Mesendoderm (in vitro differentiated cells): ENCODE measurements around the gene UVSSA.

Experiments
- DNase-seq: peaks from one replicate; pipeline ENCODE4 v3.0.0; 2013
- H2AK5ac ChIP-seq: 2 replicates; pipeline ENCODE4 v1.6.1; 2013; ENCODE audit warnings: low read length, inconsistent platforms
- H2BK120ac ChIP-seq: 2 replicates; pipeline ENCODE4 v1.6.1; 2013; ENCODE audit warnings: low read depth, mild to moderate bottlenecking, low read length, moderate library complexity, mixed read lengths
- H2BK15ac ChIP-seq: replicated peaks from 2 replicates; pipeline ENCODE4 v1.6.1; 2013; ENCODE audit warnings: low read depth, mild to moderate bottlenecking, moderate library complexity
- H2BK5ac ChIP-seq: 2 replicates; pipeline ENCODE4 v1.6.1; 2013; ENCODE audit warnings: low read length, inconsistent platforms
- H3K18ac ChIP-seq: 2 replicates; pipeline ENCODE4 v1.6.1; 2013; ENCODE audit warnings: mild to moderate bottlenecking, low read length, mixed read lengths
- H3K23ac ChIP-seq: one replicate; pipeline ENCODE4 v1.6.1; 2013; ENCODE audit warnings: low read length
- H3K27ac ChIP-seq: 2 replicates; pipeline ENCODE4 v1.5.1; 2013; ENCODE audit warnings: low read depth, mild to moderate bottlenecking, inconsistent platforms, low read length, moderate library complexity
- H3K27me3 ChIP-seq: 2 replicates; pipeline ENCODE4 v1.6.1; 2013; ENCODE audit warnings: low read length, control low read depth, mild to moderate bottlenecking, inconsistent platforms; ENCODE audit not compliant: insufficient read depth, poor library complexity
- H3K36me3 ChIP-seq: 2 replicates; pipeline ENCODE4 v1.6.1; 2013; ENCODE audit warnings: low read length, inconsistent platforms; ENCODE audit not compliant: control insufficient read depth, insufficient read depth
- H3K4ac ChIP-seq: one replicate; pipeline ENCODE4 v1.6.1; 2013; ENCODE audit warnings: low read depth, mild to moderate bottlenecking, low read length, moderate library complexity
- H3K4me1 ChIP-seq: 2 replicates; pipeline ENCODE4 v1.6.1; 2013; ENCODE audit warnings: low read depth, low read length, inconsistent platforms; ENCODE audit not compliant: control insufficient read depth
- H3K4me2 ChIP-seq: 2 replicates; pipeline ENCODE4 v1.6.1; 2013; ENCODE audit warnings: low read length
- H3K4me3 ChIP-seq: 2 replicates; pipeline ENCODE4 v1.5.1; 2013; ENCODE audit warnings: mild to moderate bottlenecking, low read length
- H3K56ac ChIP-seq: one replicate; pipeline ENCODE4 v1.6.1; 2013; ENCODE audit warnings: low read length
- H3K79me1 ChIP-seq: 2 replicates; pipeline ENCODE4 v1.6.1; 2013; ENCODE audit warnings: low read length, inconsistent platforms
- H3K79me2 ChIP-seq: 2 replicates; pipeline ENCODE4 v1.6.1; 2013; ENCODE audit warnings: mild to moderate bottlenecking, low read length; ENCODE audit not compliant: control insufficient read depth, insufficient read depth
- H3K9ac ChIP-seq: 2 replicates; pipeline ENCODE4 v1.6.1; 2013; ENCODE audit warnings: low read length, inconsistent platforms
- H4K5ac ChIP-seq: one replicate; pipeline ENCODE4 v1.6.1; 2013; ENCODE audit warnings: low read length
- H4K8ac ChIP-seq: one replicate; pipeline ENCODE4 v1.6.1; 2013; ENCODE audit warnings: low read depth, mild to moderate bottlenecking, control low read depth, low read length, moderate library complexity
- WGBS: extraction: QIAGEN DNeasy Blood & Tissue Kit; methylation state at CpG from one replicate; pipeline ENCODE4 v1.1.7; 2013; ENCODE audit warnings: low lambda C conversion rate, missing lambda C conversion rate; ENCODE audit not compliant: insufficient coverage; ENCODE audit errors: extremely low coverage; 5-methylcytosine and 5-hydroxymethylcytosine counted together

UVSSA gene

DNA sequence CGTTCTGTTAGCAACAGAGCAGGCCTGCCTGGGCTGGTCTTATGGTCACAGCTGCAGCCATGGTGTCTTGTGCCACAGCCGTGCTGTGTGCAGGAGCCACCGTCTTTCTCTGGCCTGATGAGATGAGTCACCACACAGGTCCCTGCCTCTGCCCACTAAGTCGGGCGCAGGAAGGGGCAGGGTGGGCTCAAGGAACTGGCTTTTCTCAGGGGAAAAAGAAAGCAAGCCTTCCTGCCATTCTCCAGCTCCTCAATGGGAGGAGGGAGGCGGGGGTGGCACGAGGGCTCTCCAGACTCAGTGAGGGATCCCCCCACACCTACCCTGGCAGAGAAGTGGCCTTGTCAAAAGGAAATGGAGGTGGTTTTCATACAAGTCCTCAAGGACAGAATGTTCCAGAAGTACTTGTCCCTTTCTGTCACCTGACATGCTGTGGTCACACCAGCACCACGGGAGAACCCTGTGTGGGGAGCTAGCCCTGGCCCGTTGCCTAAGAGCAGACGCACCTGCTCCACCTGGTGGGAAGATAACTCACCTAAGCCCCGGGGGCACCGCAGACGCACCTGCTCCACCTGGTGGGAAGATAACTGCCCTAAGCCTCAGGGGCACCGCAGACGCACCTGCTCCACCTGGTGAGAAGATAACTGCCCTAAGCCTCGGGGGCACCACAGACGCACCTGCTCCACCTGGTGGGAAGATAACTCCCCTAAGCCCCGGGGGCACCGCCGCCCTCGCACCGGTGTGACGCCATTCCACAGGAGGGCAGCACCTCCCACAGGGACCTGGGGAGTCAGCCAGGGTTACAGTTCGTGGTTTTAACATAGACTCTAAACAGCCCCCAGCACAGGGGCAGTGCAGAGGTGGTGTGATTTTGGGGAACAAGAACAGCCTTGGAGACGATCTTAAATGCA is 18.5 kb downstream of the UVSSA start:
- Histone ChIP-seq H3K4me2 (no peak overlapping the region), H3K79me1 (no peaks in the 10 kb centered on the region), H4K5ac (no peak overlapping the region), H3K4me3 (no peak overlapping the region), H2BK5ac (no peak overlapping the region), H4K8ac (no peak overlapping the region), H2BK120ac (no peak overlapping the region), H2AK5ac (no peak overlapping the region), H3K36me3 (no peaks in the 10 kb centered on the region), H3K23ac (no peak overlapping the region), H3K18ac (no peak overlapping the region), H3K4me1 (no peaks in the 10 kb centered on the region), H3K79me2 (no peaks in the 10 kb centered on the region), H2BK15ac (no peak overlapping the region), H3K56ac (no peak overlapping the region), H3K27me3 (no peaks in the 10 kb centered on the region), H3K9ac (no peak overlapping the region), H3K27ac (no peak overlapping the region), H3K4ac (no peak overlapping the region)
- DNase-seq = no peak
- WGBS = no CpG with 5 or more reads among the region's 25 CpGs

DNA sequence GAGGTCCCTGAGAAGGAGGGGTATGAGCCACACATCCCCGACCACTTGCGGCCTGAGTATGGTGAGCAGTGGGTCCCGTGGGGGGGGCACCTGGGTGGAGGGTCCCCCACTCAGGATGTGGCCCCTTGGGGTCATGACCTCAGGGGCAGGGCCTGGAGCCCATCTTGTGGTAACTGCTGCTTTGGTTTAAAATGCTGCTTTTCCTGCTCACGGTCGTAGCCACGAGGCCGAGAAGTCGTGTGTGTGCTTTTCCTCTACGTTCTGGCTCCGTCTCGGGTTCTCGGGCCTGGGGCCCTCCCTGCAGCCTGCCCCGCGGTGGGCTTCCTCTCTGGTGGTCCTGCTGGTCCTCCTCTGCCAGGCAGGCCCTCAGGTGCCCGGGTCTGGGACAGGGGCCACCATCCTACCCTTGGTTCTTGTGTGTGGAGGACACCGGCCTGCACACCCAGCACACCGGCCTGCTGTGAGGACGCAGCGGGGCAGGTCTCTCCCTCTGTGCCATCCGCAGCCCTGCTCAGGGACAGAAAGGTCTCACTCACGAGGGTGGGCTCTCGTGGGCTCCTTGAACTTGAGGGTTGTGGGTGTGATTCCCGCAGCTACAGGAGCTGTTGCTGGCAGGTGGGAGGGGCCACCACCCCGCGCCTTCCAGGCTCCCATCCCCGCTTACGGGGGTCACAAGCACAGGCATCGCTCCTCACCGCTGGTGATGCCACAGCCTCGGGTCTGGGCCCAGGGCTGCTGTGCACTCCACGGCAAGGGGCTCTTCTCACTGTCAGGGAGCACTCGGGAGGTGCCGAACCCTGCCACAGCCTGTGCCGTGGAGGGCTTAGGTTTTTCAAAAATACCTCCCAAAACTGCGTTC is 19.6 kb downstream of the UVSSA start:
- DNase-seq = no peak
- Histone ChIP-seq H2BK5ac (no peak overlapping the region), H4K5ac (no peak overlapping the region), H2AK5ac (no peak overlapping the region), H3K4me2 (no peak overlapping the region), H3K4ac (no peak overlapping the region), H3K79me2 (no peaks in the 10 kb centered on the region), H3K56ac (no peak overlapping the region), H3K27me3 (no peaks in the 10 kb centered on the region), H3K18ac (no peak overlapping the region), H3K36me3 (no peaks in the 10 kb centered on the region), H3K4me1 (no peaks in the 10 kb centered on the region), H3K27ac (no peak overlapping the region), H2BK120ac (no peak overlapping the region), H3K4me3 (no peak overlapping the region), H3K79me1 (no peaks in the 10 kb centered on the region), H4K8ac (no peak overlapping the region), H3K23ac (no peak overlapping the region), H2BK15ac (no peak overlapping the region), H3K9ac (no peak overlapping the region)
- WGBS = no CpG with 5 or more reads among the region's 35 CpGs

DNA sequence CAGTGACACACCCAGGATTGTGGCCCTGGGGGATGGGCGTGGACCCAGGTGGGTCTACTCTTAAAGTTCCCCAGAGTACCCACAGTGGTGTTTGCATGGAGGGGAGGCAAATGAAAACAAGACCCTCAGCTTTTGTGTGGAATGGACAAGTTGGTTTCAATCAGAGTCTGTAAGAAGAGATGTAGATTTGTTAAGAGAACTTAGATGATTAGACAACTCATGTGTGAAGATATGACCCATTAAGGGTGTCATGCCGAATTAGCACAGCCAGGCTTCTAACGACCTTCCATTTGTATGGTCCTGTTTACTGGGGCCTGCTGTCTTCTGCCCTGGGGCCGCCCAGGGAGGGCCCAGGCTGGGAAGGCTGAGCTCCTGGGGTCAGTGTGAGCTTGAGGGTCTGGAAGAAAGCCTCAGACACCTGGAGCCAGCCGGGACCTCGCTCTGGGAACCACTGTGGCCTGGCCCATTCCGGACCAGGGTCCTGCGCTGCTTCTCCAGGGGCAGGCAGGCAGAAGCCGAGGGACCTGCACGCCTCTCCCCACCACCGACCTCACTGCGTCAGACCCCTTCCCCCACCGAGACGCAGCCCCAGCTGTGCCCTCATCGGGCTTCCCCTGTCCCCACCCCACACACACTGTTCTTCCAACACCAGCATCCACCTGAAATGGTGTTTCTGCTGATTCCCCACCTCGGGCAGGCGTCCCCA is 20.4 kb downstream of the UVSSA start:
- Histone ChIP-seq H2BK5ac (no peak overlapping the region), H4K5ac (no peak overlapping the region), H3K56ac (no peak overlapping the region), H2AK5ac (no peak overlapping the region), H2BK15ac (no peak overlapping the region), H3K79me2 (no peaks in the 10 kb centered on the region), H2BK120ac (no peak overlapping the region), H3K9ac (no peak overlapping the region), H4K8ac (no peak overlapping the region), H3K4me2 (no peak overlapping the region), H3K4me1 (no peaks in the 10 kb centered on the region), H3K36me3 (no peaks in the 10 kb centered on the region), H3K18ac (no peak overlapping the region), H3K4me3 (no peak overlapping the region), H3K4ac (no peak overlapping the region), H3K27me3 (no peaks in the 10 kb centered on the region), H3K79me1 (no peaks in the 10 kb centered on the region), H3K27ac (no peak overlapping the region), H3K23ac (no peak overlapping the region)
- no peak for DNase-seq
- WGBS = no CpG with 5 or more reads among the region's 17 CpGs

DNA sequence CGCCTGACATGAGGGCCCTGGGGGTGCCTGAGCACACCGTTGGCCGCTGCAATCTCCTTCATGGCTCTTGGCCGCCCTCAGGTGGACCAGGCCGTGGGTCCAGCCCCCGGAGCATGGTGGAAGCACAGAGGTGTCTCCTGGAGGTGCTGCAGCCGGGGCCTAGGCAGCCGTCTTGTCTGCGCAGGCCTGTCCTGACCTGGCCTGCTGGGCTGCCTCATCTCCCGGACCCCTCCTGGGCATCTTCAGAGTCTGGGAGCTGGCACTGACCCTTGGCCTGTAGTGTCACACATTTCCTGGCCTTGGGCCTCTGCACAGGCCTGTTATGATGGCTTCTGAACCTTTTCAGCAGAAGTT is 20.9 kb downstream of the UVSSA start:
- H3K4ac ChIP-seq = no peak overlapping the region
- no peak overlapping the region for H3K56ac ChIP-seq
- no peaks in the 10 kb centered on the region for H3K79me2 ChIP-seq
- no peak overlapping the region for H2BK5ac ChIP-seq
- H3K23ac ChIP-seq = no peak overlapping the region
- H2BK15ac ChIP-seq = no peak overlapping the region
- no peak overlapping the region for H3K4me2 ChIP-seq
- H3K79me1 ChIP-seq = no peaks in the 10 kb centered on the region
- no peak for DNase-seq
- WGBS = no CpG with 5 or more reads among the region's 10 CpGs
- no peaks in the 10 kb centered on the region for H3K27me3 ChIP-seq
- H3K36me3 ChIP-seq = no peaks in the 10 kb centered on the region
- no peak overlapping the region for H3K4me3 ChIP-seq
- no peak overlapping the region for H4K5ac ChIP-seq
- H3K27ac ChIP-seq = no peak overlapping the region
- no peaks in the 10 kb centered on the region for H3K4me1 ChIP-seq
- H3K9ac ChIP-seq = no peak overlapping the region
- H4K8ac ChIP-seq = no peak overlapping the region
- no peak overlapping the region for H2AK5ac ChIP-seq
- H2BK120ac ChIP-seq = no peak overlapping the region
- no peak overlapping the region for H3K18ac ChIP-seq

DNA sequence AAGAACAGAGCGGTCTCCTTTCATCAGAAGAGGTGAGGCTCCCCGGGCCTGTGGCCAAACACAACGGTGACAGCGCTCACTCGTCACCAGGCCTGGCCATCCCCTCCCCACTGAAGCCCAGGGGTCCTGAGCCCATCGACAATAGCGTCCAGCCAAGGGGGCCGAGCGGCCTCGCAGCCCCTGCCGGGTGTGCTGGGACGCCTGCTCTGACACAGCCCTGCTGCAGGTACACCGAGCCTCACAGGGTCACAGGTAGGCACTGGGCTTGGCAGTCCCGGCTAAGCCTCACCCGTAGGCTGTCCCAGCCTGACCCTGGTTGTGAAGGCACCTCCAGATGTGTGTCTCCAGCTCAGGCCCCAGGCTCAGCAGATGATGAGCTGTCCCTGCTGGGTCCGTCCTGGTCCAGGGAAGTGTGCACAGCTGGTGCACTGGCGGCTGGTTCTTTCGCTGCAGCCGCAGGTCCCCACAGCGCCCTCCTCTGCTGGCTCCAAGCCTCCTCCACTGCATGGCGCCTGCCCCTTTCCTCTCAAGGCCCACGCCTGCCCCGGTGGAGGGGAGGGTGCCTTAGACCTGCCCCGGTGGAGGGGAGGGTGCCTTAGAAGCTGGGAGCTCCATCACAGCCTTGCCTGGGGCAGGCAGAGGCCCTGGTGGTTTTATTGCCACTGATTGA is 21.5 kb downstream of the UVSSA start:
- DNase-seq = no peak
- no peaks in the 10 kb centered on the region for H3K36me3 ChIP-seq
- H3K9ac ChIP-seq = no peak overlapping the region
- H4K5ac ChIP-seq = no peak overlapping the region
- no peak overlapping the region for H3K18ac ChIP-seq
- no peak overlapping the region for H3K4me2 ChIP-seq
- no peak overlapping the region for H3K23ac ChIP-seq
- H2BK15ac ChIP-seq = no peak overlapping the region
- WGBS = no CpG with 5 or more reads among the region's 24 CpGs
- no peaks in the 10 kb centered on the region for H3K79me1 ChIP-seq
- no peak overlapping the region for H3K4me3 ChIP-seq
- H3K4me1 ChIP-seq = no peaks in the 10 kb centered on the region
- no peaks in the 10 kb centered on the region for H3K27me3 ChIP-seq
- H2BK120ac ChIP-seq = no peak overlapping the region
- no peak overlapping the region for H3K4ac ChIP-seq
- no peak overlapping the region for H3K27ac ChIP-seq
- no peaks in the 10 kb centered on the region for H3K79me2 ChIP-seq
- no peak overlapping the region for H4K8ac ChIP-seq
- no peak overlapping the region for H2BK5ac ChIP-seq
- H2AK5ac ChIP-seq = no peak overlapping the region
- H3K56ac ChIP-seq = no peak overlapping the region
